Measurements from ENCODE around the gene GGCT.

- TF ChIP-seq POLR2A (IDR thresholded peaks at IDR 0.05) (no peak), CTCF (IDR thresholded peaks at IDR 0.05) (no peak)
Measured at GRCh38 chr7:30450983-30451497, 53.6 kb downstream of the GGCT start.

Data from testis (tissue), 2 donors.